Mesenchymal stem cell (in vitro differentiated cells and primary cell): ENCODE data around the gene IL9R.
A peak's percentile ranks its signal among the peaks of the same experiment; 100 is the strongest.

Experiments
- DNase-seq: peaks from one replicate; pipeline ENCODE4 v3.0.0-alpha.2; 2013
- H2AFZ ChIP-seq: one replicate; pipeline ENCODE4 v1.6.1; 2013; ENCODE audit warnings: low read depth, mild to moderate bottlenecking, control low read depth, inconsistent platforms, low read length, moderate library complexity
- H2AK5ac ChIP-seq: 2 replicates; pipeline ENCODE4 v1.6.1; 2013; ENCODE audit warnings: low read length, moderate library complexity, mild to moderate bottlenecking, inconsistent platforms; ENCODE audit not compliant: severe bottlenecking
- H2BK120ac ChIP-seq: one replicate; pipeline ENCODE4 v1.6.1; 2013; ENCODE audit warnings: low read depth, mild to moderate bottlenecking, inconsistent platforms, low read length, moderate library complexity
- H2BK12ac ChIP-seq, 2 experiments: one replicate each; pipeline ENCODE4 v1.6.1; 2013; ENCODE audit warnings: inconsistent platforms in 2 of 2, low read length in 2 of 2, mild to moderate bottlenecking in 2 of 2, moderate library complexity in 2 of 2, control low read depth in 1 of 2
- H2BK15ac ChIP-seq: one replicate; pipeline ENCODE4 v1.6.1; 2013; ENCODE audit warnings: mild to moderate bottlenecking, low read depth, inconsistent platforms; ENCODE audit not compliant: poor library complexity, severe bottlenecking
- H2BK5ac ChIP-seq: 2 replicates; pipeline ENCODE4 v1.6.1; 2013; ENCODE audit warnings: low read depth, mild to moderate bottlenecking, low read length, control low read depth, inconsistent platforms; ENCODE audit not compliant: poor library complexity, severe bottlenecking
- H3K14ac ChIP-seq, 2 experiments: one replicate each; pipeline ENCODE4 v1.6.1; 2013; ENCODE audit warnings: inconsistent platforms in 2 of 2, low read length in 2 of 2, control low read depth in 1 of 2, mild to moderate bottlenecking in 1 of 2, moderate library complexity in 1 of 2
- H3K18ac ChIP-seq, 2 experiments: one replicate each; pipeline ENCODE4 v1.6.1; 2013; ENCODE audit warnings: inconsistent platforms in 2 of 2, low read length in 2 of 2, control low read depth in 1 of 2, low read depth in 1 of 2, mild to moderate bottlenecking in 1 of 2
- H3K23ac ChIP-seq, 2 experiments: one replicate each; pipeline ENCODE4 v1.6.1; 2013; ENCODE audit warnings: inconsistent platforms in 2 of 2, low read length in 2 of 2, mild to moderate bottlenecking in 2 of 2, moderate library complexity in 2 of 2, control low read depth in 1 of 2
- H3K27ac ChIP-seq: 2 replicates; pipeline ENCODE4 v1.5.1; 2013; ENCODE audit warnings: mild to moderate bottlenecking, moderate library complexity, low read length, control low read depth, inconsistent platforms; ENCODE audit not compliant: poor library complexity, severe bottlenecking
- H3K27me3 ChIP-seq, 2 experiments: 2 replicates each; pipeline versions ENCODE4 v1.6.1 to v1.7.0; 2013; ENCODE audit warnings: low read length in 2 of 2, mild to moderate bottlenecking in 2 of 2, moderate library complexity in 2 of 2, control low read depth in 1 of 2, inconsistent platforms in 1 of 2; ENCODE audit not compliant: control insufficient read depth in 1 of 2, insufficient read depth in 1 of 2
- H3K36me3 ChIP-seq, 2 experiments: 2 replicates each; pipeline versions ENCODE4 v1.6.1 to v1.7.0; 2013; ENCODE audit warnings: low read length in 2 of 2, control low read depth in 1 of 2, inconsistent platforms in 1 of 2, low read depth in 1 of 2, mild to moderate bottlenecking in 1 of 2; ENCODE audit not compliant: insufficient read depth in 2 of 2, control insufficient read depth in 1 of 2
- H3K4ac ChIP-seq, 2 experiments: one replicate each; pipeline ENCODE4 v1.6.1; 2013; ENCODE audit warnings: inconsistent platforms in 2 of 2, low read length in 2 of 2, mild to moderate bottlenecking in 2 of 2, moderate library complexity in 2 of 2, control low read depth in 1 of 2, low read depth in 1 of 2
- H3K4me1 ChIP-seq: 2 replicates; pipeline ENCODE4 v1.6.1; 2013; ENCODE audit warnings: low read depth, low read length, control low read depth; ENCODE audit not compliant: control insufficient read depth, insufficient read depth
- H3K4me2 ChIP-seq: 2 replicates; pipeline ENCODE4 v1.6.1; 2013; ENCODE audit warnings: low read length, mild to moderate bottlenecking, inconsistent platforms; ENCODE audit not compliant: poor library complexity, severe bottlenecking
- H3K4me3 ChIP-seq, 2 experiments: 2 replicates each; pipeline versions ENCODE4 v1.5.1 to v1.7.0; 2013; ENCODE audit warnings: low read length in 2 of 2, mild to moderate bottlenecking in 2 of 2, control low read depth in 1 of 2, low read depth in 1 of 2; ENCODE audit not compliant: insufficient read depth in 1 of 2
- H3K79me1 ChIP-seq: replicated peaks from 2 replicates; pipeline ENCODE4 v1.6.1; 2013; ENCODE audit warnings: mild to moderate bottlenecking, control low read depth, low read length, inconsistent platforms; ENCODE audit not compliant: poor library complexity, severe bottlenecking
- H3K9ac ChIP-seq: 2 replicates; pipeline ENCODE4 v1.7.0; 2013; ENCODE audit warnings: mild to moderate bottlenecking, low read length, moderate library complexity
- H3K9me3 ChIP-seq: 2 replicates; pipeline ENCODE4 v1.7.0; 2013; ENCODE audit warnings: mild to moderate bottlenecking, low read length; ENCODE audit not compliant: control insufficient read depth
- H4K8ac ChIP-seq: one replicate; pipeline ENCODE4 v1.6.1; 2013; ENCODE audit warnings: inconsistent platforms, mild to moderate bottlenecking, low read length, moderate library complexity
- H4K91ac ChIP-seq: one replicate; pipeline ENCODE4 v1.6.1; 2013; ENCODE audit warnings: mild to moderate bottlenecking, low read length, inconsistent platforms
- WGBS: methylation state at CpG from one replicate; pipeline ENCODE4 v1.1.7; 2013; ENCODE audit warnings: mixed read lengths; 5-methylcytosine and 5-hydroxymethylcytosine counted together

The IL9R gene

GRCh38 chrX:155959018-155959587 is 38.4 kb upstream of the IL9R start:
- no peaks in the 10 kb centered on the region for H3K27me3 ChIP-seq
- no peak overlapping the region for H2BK15ac ChIP-seq
- H3K9ac ChIP-seq, result no peak overlapping the region
- H2BK5ac ChIP-seq, result no peak overlapping the region
- no peak overlapping the region for H3K18ac ChIP-seq
- DNase-seq, result no peak
- peaks cover 8% of the 10 kb centered on the region for H3K9me3 ChIP-seq
- H3K23ac ChIP-seq, result no peak overlapping the region
- 50% methylated on average over 5 of the region's 5 CpGs for WGBS
- no peak overlapping the region for H3K27ac ChIP-seq
- no peak overlapping the region for H2BK120ac ChIP-seq
- no peak overlapping the region for H4K8ac ChIP-seq
- H3K79me1 ChIP-seq, result no peaks in the 10 kb centered on the region
- no peak overlapping the region for H3K4ac ChIP-seq
- peak overlapping the region in 1 of 2 experiments; percentile 57 for H3K14ac ChIP-seq
- no peak overlapping the region for H2BK12ac ChIP-seq
- H4K91ac ChIP-seq, result no peak overlapping the region
- no peaks in the 10 kb centered on the region for H3K36me3 ChIP-seq
- H3K4me1 ChIP-seq, result no peaks in the 10 kb centered on the region
- H3K4me2 ChIP-seq, result no peak overlapping the region
- no peak overlapping the region for H2AFZ ChIP-seq
- no peak overlapping the region for H3K4me3 ChIP-seq
- no peak overlapping the region for H2AK5ac ChIP-seq

DNA sequence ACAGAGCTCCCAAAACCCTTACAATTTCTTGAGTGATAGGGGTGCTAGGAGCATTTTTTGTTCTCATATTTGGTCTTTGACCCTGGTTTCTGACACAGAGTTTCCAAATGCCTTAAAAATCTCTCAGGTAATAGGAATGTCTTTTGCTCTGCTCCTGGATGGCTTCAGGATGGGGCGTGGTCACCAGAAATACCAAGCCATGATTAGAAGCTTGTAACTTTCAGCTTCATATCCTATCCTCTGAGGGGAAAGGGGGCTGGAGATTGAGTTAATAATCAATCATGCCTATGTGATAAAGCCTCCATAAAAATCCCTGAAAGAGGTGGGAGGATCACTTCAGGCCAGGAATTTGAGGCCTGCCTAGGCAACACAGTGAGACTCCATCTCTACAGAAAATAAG is 34.6 kb upstream of the IL9R start:
- H3K9me3 ChIP-seq, result peaks cover 13% of the 10 kb centered on the region
- no peak overlapping the region for H3K4ac ChIP-seq
- H3K27ac ChIP-seq, result no peak overlapping the region
- no peak overlapping the region for H3K18ac ChIP-seq
- no peak overlapping the region for H3K23ac ChIP-seq
- no peak overlapping the region for H2BK15ac ChIP-seq
- H4K8ac ChIP-seq, result no peak overlapping the region
- no peak overlapping the region for H2BK120ac ChIP-seq
- H2BK12ac ChIP-seq, result no peak overlapping the region
- H3K79me1 ChIP-seq, result no peaks in the 10 kb centered on the region
- no peaks in the 10 kb centered on the region for H3K27me3 ChIP-seq
- no peak overlapping the region for H2AFZ ChIP-seq
- H2BK5ac ChIP-seq, result no peak overlapping the region
- H3K4me3 ChIP-seq, result no peak overlapping the region
- H3K4me1 ChIP-seq, result no peaks in the 10 kb centered on the region
- H3K36me3 ChIP-seq, result no peaks in the 10 kb centered on the region
- no peak overlapping the region for H3K14ac ChIP-seq
- WGBS, result no CpG with 5 or more reads among the region's 1 CpG
- no peak overlapping the region for H4K91ac ChIP-seq
- DNase-seq, result no peak
- no peak overlapping the region for H3K9ac ChIP-seq
- H3K4me2 ChIP-seq, result no peak overlapping the region
- no peak overlapping the region for H2AK5ac ChIP-seq

- Histone ChIP-seq H3K9me3 (peaks cover 19% of the 10 kb centered on the region), H4K8ac (no peak overlapping the region), H3K27me3 (no peaks in the 10 kb centered on the region), H3K14ac (no peak overlapping the region), H2BK15ac (no peak overlapping the region), H3K36me3 (no peaks in the 10 kb centered on the region), H3K4me3 (no peak overlapping the region), H3K79me1 (no peaks in the 10 kb centered on the region), H3K4me1 (no peaks in the 10 kb centered on the region), H2AK5ac (no peak overlapping the region), H2BK5ac (no peak overlapping the region), H2AFZ (no peak overlapping the region), H2BK120ac (no peak overlapping the region), H3K18ac (no peak overlapping the region), H3K4me2 (no peak overlapping the region), H3K9ac (no peak overlapping the region), H4K91ac (no peak overlapping the region), H3K23ac (no peak overlapping the region), H3K4ac (no peak overlapping the region), H3K27ac (no peak overlapping the region), H2BK12ac (no peak overlapping the region)
- WGBS, result 61% methylated on average over 8 of the region's 8 CpGs
- DNase-seq, result peak; percentile 8
Measured at GRCh38 chrX:155966876-155967275, 30.6 kb upstream of the IL9R start.

DNA sequence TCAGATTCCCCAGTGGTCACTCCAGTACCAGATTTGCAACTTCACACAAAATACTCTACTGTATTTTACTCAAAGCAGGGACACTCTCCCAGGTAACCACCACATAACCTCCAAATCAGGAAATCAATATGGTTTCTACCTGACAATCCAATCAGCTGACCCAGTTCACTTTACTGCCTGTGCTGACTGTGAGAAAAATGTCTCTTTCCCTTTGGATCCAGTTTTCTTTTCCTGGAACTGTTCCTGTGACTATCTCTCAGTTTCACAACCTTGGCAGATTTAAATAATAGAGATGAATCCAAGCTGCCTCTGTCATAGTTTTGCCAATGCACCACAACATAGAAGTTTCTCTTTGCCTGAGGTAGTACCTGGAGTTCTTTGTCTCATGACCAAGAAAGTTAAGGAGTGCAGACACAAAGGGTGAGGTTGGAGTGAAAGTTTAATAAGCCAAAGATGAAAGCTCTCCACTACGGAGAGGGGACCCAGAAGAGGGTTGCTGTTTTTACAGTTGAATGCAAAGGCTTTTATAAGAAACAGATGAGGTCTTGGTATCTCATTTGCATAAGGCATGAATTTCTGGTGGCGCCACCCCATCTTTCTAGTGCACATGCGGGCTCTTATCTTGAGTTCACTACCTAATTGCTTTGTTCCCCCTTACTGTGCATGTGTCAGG is 29.7 kb upstream of the IL9R start:
- Histone ChIP-seq H2AFZ (no peak overlapping the region), H3K27me3 (no peaks in the 10 kb centered on the region), H3K36me3 (no peaks in the 10 kb centered on the region), H2BK120ac (no peak overlapping the region), H3K4me2 (no peak overlapping the region), H3K18ac (no peak overlapping the region), H2AK5ac (no peak overlapping the region), H2BK12ac (no peak overlapping the region), H3K9me3 (peaks cover 17% of the 10 kb centered on the region), H3K23ac (no peak overlapping the region), H3K14ac (no peak overlapping the region), H4K8ac (no peak overlapping the region), H3K4me1 (no peaks in the 10 kb centered on the region), H2BK15ac (no peak overlapping the region), H3K4me3 (no peak overlapping the region), H3K4ac (no peak overlapping the region), H2BK5ac (no peak overlapping the region), H3K27ac (no peak overlapping the region), H3K9ac (no peak overlapping the region), H4K91ac (no peak overlapping the region), H3K79me1 (no peaks in the 10 kb centered on the region)
- WGBS, result 73% methylated on average over 3 of the region's 3 CpGs
- DNase-seq, result no peak
